GM12892 (cell line): Measurements from ENCODE around the gene CPED1.

Source experiments
- POLR2A ChIP-seq: IDR thresholded peaks from 2 replicates; pipeline ENCODE4 v1.6.1; 2011; ENCODE audit warnings: low read depth, low read length, control low read depth
- POLR2AphosphoS5 ChIP-seq: IDR thresholded peaks from 2 replicates; pipeline ENCODE4 v1.6.1; 2011; ENCODE audit warnings: low read depth, low read length, control low read depth

- TF ChIP-seq POLR2A (no peak), POLR2AphosphoS5 (no peak)
These were observed 198.7 kb downstream of the CPED1 start for GRCh38 chr7:121187222-121187621.
